ENCODE results near the gene TUBA3D.
"Not testable (repeated sequence)": the region's sequence is repeated elsewhere in the genome, so short reads cannot be mapped to it uniquely, and the experiment has no call there.

Gene TUBA3D

GRCh38 chr2:131520526-131520925 is 44.6 kb downstream of the TUBA3D start:
- no peak overlapping the region for H3K4me3 ChIP-seq (replicated peaks; ENCODE audit: low read depth, low read length)
- peaks cover 10% of the 10 kb centered on the region for H3K36me3 ChIP-seq (ENCODE audit: control insufficient read depth, insufficient read depth, low read length)
- no peak for DNase-seq (ENCODE audit: extremely low read depth, insufficient read length)
- no peak for TF ChIP-seq CTCF (IDR thresholded peaks at IDR 0.05; ENCODE audit: insufficient read depth, low read length, poor library complexity, severe bottlenecking)
- H3K27me3 ChIP-seq (replicated peaks; ENCODE audit: control insufficient read depth, insufficient read depth, low read length): no peaks in the 10 kb centered on the region

- DNase-seq (ENCODE audit: extremely low read depth, insufficient read length); H3K4me3 ChIP-seq (replicated peaks; ENCODE audit: low read depth, low read length); H3K36me3 ChIP-seq (ENCODE audit: control insufficient read depth, insufficient read depth, low read length): not testable (repeated sequence)
Observed at GRCh38 chr2:131521524-131521923, 45.6 kb downstream of the TUBA3D start.

GRCh38 chr2:131521961-131522781 is 46.3 kb downstream of the TUBA3D start:
- Histone ChIP-seq H3K4me3 (replicated peaks; ENCODE audit: low read depth, low read length) (no peak overlapping the region), H3K27me3 (replicated peaks; ENCODE audit: control insufficient read depth, insufficient read depth, low read length) (no peaks in the 10 kb centered on the region), H3K36me3 (ENCODE audit: control insufficient read depth, insufficient read depth, low read length) (peaks cover 10% of the 10 kb centered on the region)
- no peak for TF ChIP-seq CTCF (IDR thresholded peaks at IDR 0.05; ENCODE audit: insufficient read depth, low read length, poor library complexity, severe bottlenecking)
- no peak for DNase-seq (ENCODE audit: extremely low read depth, insufficient read length)

More at GRCh38 chr2:131521524-131521923, 45.6 kb downstream of the TUBA3D start:
- not testable (repeated sequence) for H3K27me3 ChIP-seq (replicated peaks; ENCODE audit: control insufficient read depth, insufficient read depth, low read length)

- not testable (repeated sequence) for H3K36me3 ChIP-seq (ENCODE audit: control insufficient read depth, insufficient read depth, low read length); H3K4me3 ChIP-seq (replicated peaks; ENCODE audit: low read depth, low read length); DNase-seq (ENCODE audit: extremely low read depth, insufficient read length); H3K27me3 ChIP-seq (replicated peaks; ENCODE audit: control insufficient read depth, insufficient read depth, low read length)
Observed at GRCh38 chr2:131525256-131525655, 49.3 kb downstream of the TUBA3D start.

GRCh38 chr2:131527131-131528001 is 51.4 kb downstream of the TUBA3D start, which contains the start of gene CCDC74A:
CCDC74A (plus strand) TSS chr2:131527888; CDS start chr2:131527971, 83 bp downstream.
- H3K4me3 ChIP-seq (replicated peaks; ENCODE audit: low read depth, low read length): peak within 1 kb of the TSS; percentile 58
- DNase-seq (ENCODE audit: extremely low read depth, insufficient read length): peak; percentile 72
- H3K36me3 ChIP-seq (ENCODE audit: control insufficient read depth, insufficient read depth, low read length); H3K27me3 ChIP-seq (replicated peaks; ENCODE audit: control insufficient read depth, insufficient read depth, low read length): not testable (repeated sequence)

GRCh38 chr2:131528981-131529863 is 53.3 kb downstream of the TUBA3D start:
- H3K4me3 ChIP-seq (replicated peaks; ENCODE audit: low read depth, low read length): peak overlapping the region; percentile 65
- DNase-seq (ENCODE audit: extremely low read depth, insufficient read length): peak; percentile 68

GRCh38 chr2:131529864-131530445 is 54.0 kb downstream of the TUBA3D start:
- DNase-seq (ENCODE audit: extremely low read depth, insufficient read length): peak; percentile 49
- peak overlapping the region; percentile 6; the same call in 1 of the 2 replicates for H3K4me3 ChIP-seq (replicated peaks; ENCODE audit: low read depth, low read length)
- H3K36me3 ChIP-seq (ENCODE audit: control insufficient read depth, insufficient read depth, low read length); H3K27me3 ChIP-seq (replicated peaks; ENCODE audit: control insufficient read depth, insufficient read depth, low read length): not testable (repeated sequence)

More at GRCh38 chr2:131528981-131529863, 53.3 kb downstream of the TUBA3D start:
- not testable (repeated sequence) for H3K27me3 ChIP-seq (replicated peaks; ENCODE audit: control insufficient read depth, insufficient read depth, low read length); H3K36me3 ChIP-seq (ENCODE audit: control insufficient read depth, insufficient read depth, low read length)
